ENCODE results near the gene TMEM183A. TPM values are rescaled to one million over a fixed set of nuclear protein-coding genes. Genes with fewer than 3 reads are reported as not detected.

The TMEM183A gene
- total and polyA plus RNA-seq, 2 of the 4 experiments (the other 2 are of a cell fraction) = 56.8 to 63.1 TPM

DNA sequence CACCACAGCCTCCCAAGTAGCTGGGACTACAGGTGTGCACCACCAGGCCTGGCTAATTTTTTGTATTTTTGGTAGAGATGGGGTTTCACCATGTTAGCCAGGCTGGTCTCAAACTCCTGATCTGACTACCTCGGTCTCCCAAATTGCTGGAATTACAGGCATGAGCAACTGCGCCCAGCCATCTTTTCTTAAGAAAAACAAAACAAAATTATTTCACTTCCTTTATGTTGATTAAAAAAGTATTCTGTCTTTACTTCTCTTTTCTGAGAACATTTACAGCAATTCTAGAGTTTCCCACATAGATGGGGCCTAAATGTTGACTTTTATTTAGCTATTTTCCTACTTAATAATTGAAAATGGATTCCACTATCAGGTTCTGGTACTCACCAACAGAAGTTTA is 17.3 kb upstream of the TMEM183A start:
- Histone ChIP-seq H3K79me1 (ENCODE audit: low read depth in 1 of 2, low read length in 2 of 2) (no peaks in the 10 kb centered on the region), H3K27ac (ENCODE audit: insufficient read depth, low read length) (no peak overlapping the region), H3K36me3 (ENCODE audit: control insufficient read depth, insufficient read depth, low read length) (no peaks in the 10 kb centered on the region), H2AK9ac (replicated peaks; ENCODE audit: low read depth, low read length, poor library complexity) (no peak overlapping the region), H3K23ac (ENCODE audit: low read depth, low read length) (no peak overlapping the region), H3K4ac (ENCODE audit: low read depth, low read length) (no peak overlapping the region), H3K4me1 (ENCODE audit: control insufficient read depth, insufficient read depth, low read length) (no peaks in the 10 kb centered on the region), H2BK15ac (ENCODE audit: low read depth, low read length) (no peak overlapping the region), H3K56ac (ENCODE audit: extremely low read depth, insufficient read depth, low read length) (no peak overlapping the region), H4K8ac (ENCODE audit: low read depth in 2 of 2, low read length in 2 of 2) (no peak overlapping the region), H3K9me3 (ENCODE audit: control insufficient read depth, insufficient read depth, low read length) (0 out of 2 replicates have a peak, but pooled peaks cover 3% of the 10 kb centered on the region), H2AK5ac (ENCODE audit: low read depth, low read length) (no peak overlapping the region), H4K20me1 (ENCODE audit: insufficient read depth, low read length) (no peaks in the 10 kb centered on the region), H3K4me2 (ENCODE audit: low read depth, low read length) (no peak overlapping the region), H3K9me1 (ENCODE audit: insufficient read depth, low read length) (0 out of 2 replicates have a peak, but pooled peaks cover 5% of the 10 kb centered on the region), H2BK5ac (ENCODE audit: low read depth, low read length, poor library complexity, severe bottlenecking) (no peak overlapping the region), H3K14ac (replicated peaks; ENCODE audit: low read depth, low read length) (no peak overlapping the region), H3K4me3 (ENCODE audit: insufficient read depth, low read depth, low read length) (no peak overlapping the region), H2BK20ac (ENCODE audit: low read depth, low read length) (no peak overlapping the region), H3K18ac (ENCODE audit: low read depth, low read length) (no peak overlapping the region), H4K91ac (ENCODE audit: insufficient read depth, low read depth, low read length) (no peak overlapping the region), H3K27me3 (ENCODE audit: control insufficient read depth, insufficient read depth, low read length) (peaks cover 51% of the 10 kb centered on the region), H2BK120ac (ENCODE audit: low read depth, low read length) (no peak overlapping the region), H3K9ac (ENCODE audit: low read depth, low read length) (no peak overlapping the region), H2AFZ (replicated peaks; ENCODE audit: low read length, poor library complexity) (no peak overlapping the region), H4K5ac (ENCODE audit: low read depth, low read length) (no peak overlapping the region)
- intact Hi-C loops (cut with micrococcal nuclease) = loop anchor here (10.0 kb wide), 1 partner anchor 235 kb away; no protein-coding TSS in a partner anchor
- POLR2A ChIA-PET (ENCODE audit: unreplicated experiment) = no interaction called here
- TF ChIP-seq MXI1 (IDR thresholded peaks at IDR 0.05; ENCODE audit: borderline replicate concordance, low read depth, low read length) = no peak
- TF ChIP-seq SMC3 (IDR thresholded peaks at IDR 0.05; ENCODE audit: low read depth, low read length) = no peak
- TF ChIP-seq POLR2A (IDR thresholded peaks at IDR 0.05; ENCODE audit: low read depth, low read length) = no peak
- TF ChIP-seq, protein P1, sequence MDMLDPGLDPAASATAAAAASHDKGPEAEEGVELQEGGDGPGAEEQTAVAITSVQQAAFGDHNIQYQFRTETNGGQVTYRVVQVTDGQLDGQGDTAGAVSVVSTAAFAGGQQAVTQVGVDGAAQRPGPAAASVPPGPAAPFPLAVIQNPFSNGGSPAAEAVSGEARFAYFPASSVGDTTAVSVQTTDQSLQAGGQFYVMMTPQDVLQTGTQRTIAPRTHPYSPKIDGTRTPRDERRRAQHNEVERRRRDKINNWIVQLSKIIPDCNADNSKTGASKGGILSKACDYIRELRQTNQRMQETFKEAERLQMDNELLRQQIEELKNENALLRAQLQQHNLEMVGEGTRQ (IDR thresholded peaks at IDR 0.05; ENCODE audit: low read depth, low read length) = no peak
- no peak for TF ChIP-seq NFE2L2 (IDR thresholded peaks at IDR 0.05; ENCODE audit: low read depth, low read length)
- TF ChIP-seq CEBPB (IDR thresholded peaks at IDR 0.05; ENCODE audit: low read depth, low read length) = no peak
- no peak for TF ChIP-seq FOS (IDR thresholded peaks at IDR 0.05; ENCODE audit: low read depth, low read length)
- TF ChIP-seq MAZ (IDR thresholded peaks at IDR 0.05; ENCODE audit: borderline replicate concordance, low read depth, low read length) = no peak
- TF ChIP-seq CTCF (conservative IDR thresholded peaks at IDR 0.05; ENCODE audit: low read depth, low read length) = no peak
- no peak for TF ChIP-seq BHLHE40 (IDR thresholded peaks at IDR 0.05; ENCODE audit: low read depth, low read length)
- TF ChIP-seq MAFK (IDR thresholded peaks at IDR 0.05; ENCODE audit: low read depth, low read length) = no peak
- TF ChIP-seq RAD21 (IDR thresholded peaks at IDR 0.05; ENCODE audit: low read length) = no peak
- no peak for TF ChIP-seq CHD1 (IDR thresholded peaks at IDR 0.05; ENCODE audit: low read depth, low read length)
- TF ChIP-seq ELK1 (IDR thresholded peaks at IDR 0.05; ENCODE audit: borderline replicate concordance, low read depth, low read length) = no peak
- TF ChIP-seq RFX5 (IDR thresholded peaks at IDR 0.05; ENCODE audit: low read depth, low read length) = no peak
- no peak for TF ChIP-seq RCOR1 (IDR thresholded peaks at IDR 0.05; ENCODE audit: insufficient replicate concordance, low read length)
- DNase-seq (no peak), ATAC-seq (ENCODE audit: low read depth) (no peak)
- dilution Hi-C loops (cut with HindIII; ENCODE audit: low sequenced_read_pairs, unreplicated experiment) = no loop called here
- CTCF ChIA-PET = no interaction called here
- in situ Hi-C loops (cut with MboI; ENCODE audit: low sequenced_read_pairs) = no loop called here
- no TSS peak for BruUV-seq (replicated peaks)
- no CpG with 5 or more reads among the region's 2 CpGs for WGBS, 2 experiments (ENCODE audit: extremely low coverage in 2 of 2, insufficient read length in 1 of 2)
